SK-N-SH treated with all-trans-retinoic acid at 6 μM for 48 hours (cell line): Measurements from ENCODE around the gene ZNF286A.

Experiments
- ATAC-seq: fragments of 200-7000 bp; cut with Tn5 transposase; 3 replicates; pipeline ENCODE4 v1.9.1; 2020; ENCODE audit warnings: mild to moderate bottlenecking, moderate library complexity
- ARNTL ChIP-seq: fragments of 450-650 bp; formaldehyde crosslinking; IDR thresholded peaks from 2 replicates; pipeline ENCODE4 v1.5.0; 2020; ENCODE audit warnings: low read depth, mild to moderate bottlenecking, moderate library complexity, borderline replicate concordance
- BACH2 ChIP-seq: fragments of 250-450 bp; sonication (Bioruptor Pico); IDR thresholded peaks from 2 replicates; pipeline ENCODE4 v1.9.0; 2021; ENCODE audit warnings: mild to moderate bottlenecking, borderline replicate concordance
- CREB5 ChIP-seq: fragments of 250-450 bp; sonication (Bioruptor Pico); IDR thresholded peaks from 2 replicates; pipeline ENCODE4 v1.5.1; 2020; ENCODE audit warnings: low read depth, mild to moderate bottlenecking, moderate library complexity
- CSDC2 ChIP-seq: fragments of 250-450 bp; sonication (Bioruptor Pico); IDR thresholded peaks from 2 replicates; pipeline ENCODE4 v1.5.0; 2020; ENCODE audit warnings: mild to moderate bottlenecking, moderate library complexity
- CSRNP3 ChIP-seq: fragments of 250-450 bp; sonication (Bioruptor Pico); IDR thresholded peaks from 2 replicates; pipeline ENCODE4 v1.5.1; 2021; ENCODE audit warnings: mild to moderate bottlenecking, moderate library complexity
- GLIS3 ChIP-seq: fragments of 250-450 bp; sonication (Bioruptor Pico); IDR thresholded peaks from 2 replicates; pipeline ENCODE4 v1.5.0; 2020; ENCODE audit warnings: mild to moderate bottlenecking, moderate library complexity
- ISL1 ChIP-seq: fragments of 250-450 bp; sonication (Bioruptor Pico); IDR thresholded peaks from 2 replicates; pipeline ENCODE4 v2.1.2; 2022; ENCODE audit warnings: mild to moderate bottlenecking, moderate library complexity
- OSR1 ChIP-seq: fragments of 250-450 bp; sonication (Bioruptor Pico); IDR thresholded peaks from 2 replicates; pipeline ENCODE4 v1.8.0; 2022; ENCODE audit warnings: moderate library complexity, mild to moderate bottlenecking, inconsistent platforms
- POU6F1 ChIP-seq: fragments of 250-450 bp; sonication (Bioruptor Pico); IDR thresholded peaks from 2 replicates; pipeline ENCODE4 v1.8.0; 2021; ENCODE audit warnings: low read depth, mild to moderate bottlenecking, moderate library complexity, borderline replicate concordance
- PPARA ChIP-seq: fragments of 250-450 bp; sonication (Bioruptor Pico); IDR thresholded peaks from 2 replicates; pipeline ENCODE4 v1.5.0; 2020; ENCODE audit warnings: mild to moderate bottlenecking, borderline replicate concordance
- RARB ChIP-seq: fragments of 250-450 bp; sonication (Bioruptor Pico); IDR thresholded peaks from 2 replicates; pipeline ENCODE4 v1.8.0; 2021; ENCODE audit warnings: mild to moderate bottlenecking, moderate library complexity
- TCF4 ChIP-seq: fragments of 250-450 bp; sonication (Bioruptor Pico); IDR thresholded peaks from 2 replicates; pipeline ENCODE4 v1.8.0; 2021; ENCODE audit warnings: mild to moderate bottlenecking, moderate library complexity, borderline replicate concordance
- TOX ChIP-seq: fragments of 250-450 bp; sonication (Bioruptor Pico); IDR thresholded peaks from 2 replicates; pipeline ENCODE4 v1.8.0; 2021; ENCODE audit warnings: mild to moderate bottlenecking, moderate library complexity, borderline replicate concordance
- TSHZ2 ChIP-seq: fragments of 250-450 bp; sonication (Bioruptor Pico); IDR thresholded peaks from 2 replicates; pipeline ENCODE4 v1.5.0; 2020; ENCODE audit warnings: mild to moderate bottlenecking, moderate library complexity
- ZC3H10 ChIP-seq: fragments of 250-450 bp; sonication (Bioruptor Pico); IDR thresholded peaks from 2 replicates; pipeline ENCODE4 v1.5.1; 2021; ENCODE audit warnings: mild to moderate bottlenecking, moderate library complexity
- ZFP3 ChIP-seq: fragments of 250-450 bp; sonication (Bioruptor Pico); IDR thresholded peaks from 2 replicates; pipeline ENCODE4 v1.5.0; 2020; ENCODE audit warnings: mild to moderate bottlenecking, moderate library complexity
- ZFP30 ChIP-seq: fragments of 450-650 bp; formaldehyde crosslinking; IDR thresholded peaks from 2 replicates; pipeline ENCODE4 v1.5.0; 2022; ENCODE audit warnings: mild to moderate bottlenecking, moderate library complexity
- ZNF565 ChIP-seq: fragments of 450-650 bp; formaldehyde crosslinking; conservative IDR thresholded peaks from 2 replicates; pipeline ENCODE4 v1.5.0; 2020; ENCODE audit warnings: low read depth, mild to moderate bottlenecking, moderate library complexity
- ZNF70 ChIP-seq: fragments of 450-650 bp; formaldehyde crosslinking; IDR thresholded peaks from 2 replicates; pipeline ENCODE4 v1.5.0; 2020; ENCODE audit warnings: mild to moderate bottlenecking, moderate library complexity
- ZNF8 ChIP-seq: fragments of 450-650 bp; formaldehyde crosslinking; IDR thresholded peaks from 2 replicates; pipeline ENCODE4 v1.5.0; 2020; ENCODE audit warnings: mild to moderate bottlenecking, moderate library complexity
- TF ChIP-seq, protein P1 (sequence below): fragments of 250-450 bp; sonication (Bioruptor Pico); IDR thresholded peaks from 2 replicates; pipeline ENCODE4 v1.8.0; 2020; ENCODE audit warnings: mild to moderate bottlenecking, moderate library complexity, borderline replicate concordance

Gene ZNF286A

DNA sequence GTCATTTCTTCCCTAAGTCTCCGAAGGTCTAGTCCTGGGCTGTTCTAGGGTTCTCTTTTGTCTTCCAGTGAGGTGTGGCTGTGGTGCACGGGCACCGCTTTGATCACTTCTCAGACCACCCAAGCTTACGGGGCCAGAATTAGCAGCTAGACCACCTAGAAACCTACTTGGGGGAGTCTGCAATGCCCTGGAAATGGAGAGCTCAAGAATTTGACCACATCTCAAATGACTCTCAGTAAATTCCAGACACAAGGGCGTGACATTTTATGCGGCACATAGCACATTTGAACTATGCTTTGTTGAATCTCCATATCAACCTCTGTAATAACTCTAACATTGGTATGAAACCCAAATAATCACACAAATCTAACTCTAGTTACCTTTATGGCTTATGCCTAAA, 40.3 kb upstream of the ZNF286A start (continued):
- TF ChIP-seq TSHZ2 (no peak), TOX (CRISPR knock-in tag) (no peak), ZC3H10 (CRISPR knock-in tag) (no peak)

GRCh38 chr17:15659663-15660062, 39.9 kb upstream of the ZNF286A start:
- peak; percentile 12; the same call in 1 of the 2 replicates for TF ChIP-seq ISL1 (CRISPR knock-in tag)
- no peak for TF ChIP-seq ZNF565
- no peak for TF ChIP-seq CSDC2
- ATAC-seq = peak; percentile 25; the same call in 1 of the 3 replicates

- TF ChIP-seq TCF4 (CRISPR knock-in tag) (no peak), ZNF70 (CRISPR knock-in tag) (no peak), ZC3H10 (CRISPR knock-in tag) (no peak), CREB5 (CRISPR knock-in tag) (no peak), ZNF8 (no peak), RARB (CRISPR knock-in tag) (no peak), BACH2 (CRISPR knock-in tag) (no peak), ZFP3 (no peak), GLIS3 (no peak), ZFP30 (CRISPR knock-in tag) (no peak), TOX (CRISPR knock-in tag) (no peak), POU6F1 (CRISPR knock-in tag) (no peak), ARNTL (CRISPR knock-in tag) (no peak), CSRNP3 (CRISPR knock-in tag) (no peak), PPARA (CRISPR knock-in tag) (no peak), ISL1 (CRISPR knock-in tag) (no peak)
- TF ChIP-seq, protein P1, sequence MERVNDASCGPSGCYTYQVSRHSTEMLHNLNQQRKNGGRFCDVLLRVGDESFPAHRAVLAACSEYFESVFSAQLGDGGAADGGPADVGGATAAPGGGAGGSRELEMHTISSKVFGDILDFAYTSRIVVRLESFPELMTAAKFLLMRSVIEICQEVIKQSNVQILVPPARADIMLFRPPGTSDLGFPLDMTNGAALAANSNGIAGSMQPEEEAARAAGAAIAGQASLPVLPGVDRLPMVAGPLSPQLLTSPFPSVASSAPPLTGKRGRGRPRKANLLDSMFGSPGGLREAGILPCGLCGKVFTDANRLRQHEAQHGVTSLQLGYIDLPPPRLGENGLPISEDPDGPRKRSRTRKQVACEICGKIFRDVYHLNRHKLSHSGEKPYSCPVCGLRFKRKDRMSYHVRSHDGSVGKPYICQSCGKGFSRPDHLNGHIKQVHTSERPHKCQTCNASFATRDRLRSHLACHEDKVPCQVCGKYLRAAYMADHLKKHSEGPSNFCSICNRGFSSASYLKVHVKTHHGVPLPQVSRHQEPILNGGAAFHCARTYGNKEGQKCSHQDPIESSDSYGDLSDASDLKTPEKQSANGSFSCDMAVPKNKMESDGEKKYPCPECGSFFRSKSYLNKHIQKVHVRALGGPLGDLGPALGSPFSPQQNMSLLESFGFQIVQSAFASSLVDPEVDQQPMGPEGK = no peak
- ATAC-seq = no peak
Observed at GRCh38 chr17:15660077-15660476, 39.5 kb upstream of the ZNF286A start.

GRCh38 chr17:15662681-15663080, 36.9 kb upstream of the ZNF286A start:
- ATAC-seq = no peak
- TF ChIP-seq RARB (CRISPR knock-in tag) (no peak), TSHZ2 (no peak), CSDC2 (no peak), ISL1 (CRISPR knock-in tag) (no peak), CREB5 (CRISPR knock-in tag) (no peak), POU6F1 (CRISPR knock-in tag) (no peak), GLIS3 (no peak), ZNF8 (no peak), PPARA (CRISPR knock-in tag) (no peak), OSR1 (CRISPR knock-in tag) (no peak), ZFP30 (CRISPR knock-in tag) (no peak), ZFP3 (no peak)
